GM23248 (cell line): ENCODE measurements around the gene SCYGR7.

Source experiments
- EZH2 ChIP-seq: fragments of 200-600 bp; sonication (generic); IDR thresholded peaks from 2 replicates; pipeline ENCODE4 v1.6.1; 2018; ENCODE audit warnings: antibody characterized with exemption, mild to moderate bottlenecking; ENCODE audit not compliant: insufficient read depth, poor library complexity, severe bottlenecking
- EZH2phosphoT487 ChIP-seq: fragments of 200-600 bp; sonication (generic); IDR thresholded peaks from 2 replicates; pipeline ENCODE4 v1.6.1; 2018; ENCODE audit warnings: antibody characterized with exemption, moderate library complexity, mild to moderate bottlenecking, low read depth; ENCODE audit not compliant: insufficient read depth

DNA sequence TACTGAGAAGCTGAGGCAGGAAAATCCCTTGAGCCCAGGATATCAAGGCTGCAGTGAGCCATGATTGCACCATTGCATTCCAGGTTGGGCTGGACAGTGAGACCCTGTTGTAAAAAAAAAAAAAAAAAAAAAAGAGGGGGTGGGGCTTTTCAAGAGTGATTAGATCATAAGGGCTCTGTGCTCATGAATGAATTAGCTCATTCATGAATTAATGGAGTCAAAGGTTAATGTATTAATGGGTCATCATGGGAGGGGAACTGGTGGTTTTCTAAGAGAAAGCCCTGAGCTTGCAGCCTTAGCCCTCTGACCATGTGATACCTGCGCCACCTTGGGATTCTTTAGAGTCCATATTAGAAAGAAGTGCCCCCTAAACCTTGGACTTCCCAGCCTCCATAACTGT is 14.8 kb upstream of the SCYGR7 start:
- no peak for TF ChIP-seq EZH2
- TF ChIP-seq EZH2phosphoT487, result no peak
